Measurements from ENCODE around the gene LRRC4B.

The LRRC4B gene

GRCh38 chr19:50514346-50515167 lies 53.7 kb downstream of the LRRC4B start:
- TF ChIP-seq POLR2A (IDR thresholded peaks at IDR 0.05; ENCODE audit: low read depth, low read length) = no peak
- DNase-seq (ENCODE audit: insufficient read length, low spot score) (no peak), FAIRE-seq (no peak)

GRCh38 chr19:50513746-50514345 lies 54.4 kb downstream of the LRRC4B start, which contains the start of gene ASPDH:
TSS of gene ASPDH (minus strand) at chr19:50513913. CDS start at chr19:50513823, 90 bp downstream.
- FAIRE-seq (no peak), DNase-seq (ENCODE audit: insufficient read length, low spot score) (no peak)

GRCh38 chr19:50512999-50513745 lies 55.1 kb downstream of the LRRC4B start:
- TF ChIP-seq POLR2A (IDR thresholded peaks at IDR 0.05; ENCODE audit: low read depth, low read length) = no peak
- DNase-seq (ENCODE audit: insufficient read length, low spot score) (no peak), FAIRE-seq (no peak)

More at GRCh38 chr19:50513746-50514345, 54.4 kb downstream of the LRRC4B start, which contains the start of gene ASPDH:
- TF ChIP-seq POLR2A (IDR thresholded peaks at IDR 0.05; ENCODE audit: low read depth, low read length) = no peak

DNA sequence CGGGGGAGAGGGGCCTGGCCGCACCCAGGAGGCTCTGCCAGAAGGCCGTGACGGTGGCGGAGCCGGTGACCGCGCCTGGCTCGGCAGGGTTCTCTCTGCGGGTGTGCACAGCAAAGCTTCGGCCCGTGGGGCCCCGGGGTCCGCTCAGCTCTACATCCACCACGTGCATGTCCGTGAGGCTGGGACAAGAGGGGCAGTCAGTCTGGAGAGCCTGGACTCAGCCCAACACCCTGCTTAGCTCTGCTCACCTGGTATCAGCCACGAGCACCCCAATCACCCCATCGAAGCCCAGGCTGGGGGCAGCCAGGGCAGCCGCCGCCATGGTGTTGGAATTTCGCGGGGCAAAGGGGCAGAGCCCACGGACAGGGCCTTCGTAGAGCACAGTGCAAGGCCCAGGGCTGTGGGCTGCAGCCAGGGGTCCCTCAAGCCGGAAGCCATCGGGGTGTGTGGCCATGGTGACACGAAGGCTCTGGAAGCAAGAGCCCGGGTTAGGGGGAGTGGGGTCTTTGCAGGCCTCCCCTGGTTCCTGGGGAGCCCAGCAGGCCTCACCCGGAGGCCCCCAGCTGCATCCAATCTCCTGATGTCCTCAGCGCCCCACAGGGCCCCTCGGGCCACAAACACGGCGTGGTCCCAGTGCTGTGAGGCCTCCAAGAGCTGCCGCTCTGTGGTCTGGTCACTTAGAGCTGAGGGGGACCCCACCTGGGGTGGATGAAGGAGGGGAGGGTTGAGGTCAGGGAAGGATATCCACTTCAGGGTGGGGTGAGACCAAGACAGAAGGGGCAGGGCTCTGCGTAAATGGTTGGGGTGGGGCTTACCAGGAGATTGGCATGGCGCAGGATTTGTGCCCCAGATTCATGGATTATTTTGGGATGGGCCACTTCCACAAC lies 55.9 kb downstream of the LRRC4B start:
- TF ChIP-seq POLR2A (IDR thresholded peaks at IDR 0.05; ENCODE audit: low read depth, low read length) = no peak
- DNase-seq (ENCODE audit: insufficient read length, low spot score) = no peak
- no peak for FAIRE-seq

GRCh38 chr19:50511069-50511822 lies 57.0 kb downstream of the LRRC4B start, which contains the start of gene JOSD2:
TSS of gene JOSD2 (minus strand) at chr19:50511191. CDS start at chr19:50510431, 760 bp downstream.
- FAIRE-seq = peak; percentile 87
- peak; percentile 77 for TF ChIP-seq POLR2A (IDR thresholded peaks at IDR 0.05; ENCODE audit: low read depth, low read length)

GRCh38 chr19:50510700-50511068 lies 57.6 kb downstream of the LRRC4B start:
- TF ChIP-seq POLR2A (IDR thresholded peaks at IDR 0.05; ENCODE audit: low read depth, low read length) = no peak
- DNase-seq (ENCODE audit: insufficient read length, low spot score) = peak; percentile 50
- FAIRE-seq = no peak

More at GRCh38 chr19:50511069-50511822, 57.0 kb downstream of the LRRC4B start, which contains the start of gene JOSD2:
- DNase-seq (ENCODE audit: insufficient read length, low spot score) = peak; percentile 100

DNA sequence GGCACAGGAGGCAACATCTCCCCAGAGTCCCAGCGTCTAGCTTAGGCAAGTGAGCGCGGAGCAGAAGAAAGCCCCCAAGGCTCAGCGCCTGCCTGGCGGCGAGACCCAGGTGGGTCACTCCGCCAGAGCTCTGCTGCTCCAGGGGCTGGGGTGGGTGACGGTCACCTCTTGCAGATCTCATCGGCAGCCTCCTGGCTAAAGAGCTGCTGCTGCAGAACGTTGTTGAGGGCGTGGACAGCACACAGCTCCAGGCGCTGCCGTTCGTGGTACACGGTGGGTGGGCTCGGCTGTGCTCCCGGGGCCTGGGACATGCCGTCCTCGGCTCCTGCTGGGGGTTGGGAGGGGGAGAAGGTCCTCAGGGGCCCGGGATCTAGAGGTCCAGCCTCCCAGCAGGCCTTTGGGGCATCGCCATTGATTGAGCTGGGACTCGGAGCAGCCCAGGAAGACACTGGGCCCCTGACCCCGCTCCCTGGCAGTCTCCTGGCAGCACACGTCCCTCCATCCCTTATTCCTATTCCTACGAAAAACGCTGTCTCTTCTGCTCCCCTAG lies 58.0 kb downstream of the LRRC4B start:
- FAIRE-seq = no peak
- DNase-seq (ENCODE audit: insufficient read length, low spot score) = no peak
- no peak for TF ChIP-seq POLR2A (IDR thresholded peaks at IDR 0.05; ENCODE audit: low read depth, low read length)

- FAIRE-seq (no peak), DNase-seq (ENCODE audit: insufficient read length, low spot score) (no peak)
- TF ChIP-seq POLR2A (IDR thresholded peaks at IDR 0.05; ENCODE audit: low read depth, low read length) = no peak
Measured at GRCh38 chr19:50509366-50509765, 58.9 kb downstream of the LRRC4B start.

- FAIRE-seq (no peak), DNase-seq (ENCODE audit: insufficient read length, low spot score) (no peak)
- no peak for TF ChIP-seq POLR2A (IDR thresholded peaks at IDR 0.05; ENCODE audit: low read depth, low read length)
Measured at GRCh38 chr19:50508843-50509190, 59.4 kb downstream of the LRRC4B start.

- no peak for TF ChIP-seq POLR2A (IDR thresholded peaks at IDR 0.05; ENCODE audit: low read depth, low read length)
- FAIRE-seq (no peak), DNase-seq (ENCODE audit: insufficient read length, low spot score) (no peak)
Measured at GRCh38 chr19:50507376-50507775, 60.9 kb downstream of the LRRC4B start.

GRCh38 chr19:50506700-50507099 lies 61.5 kb downstream of the LRRC4B start:
- DNase-seq (ENCODE audit: insufficient read length, low spot score) (no peak), FAIRE-seq (no peak)
- no peak for TF ChIP-seq POLR2A (IDR thresholded peaks at IDR 0.05; ENCODE audit: low read depth, low read length)

DNA sequence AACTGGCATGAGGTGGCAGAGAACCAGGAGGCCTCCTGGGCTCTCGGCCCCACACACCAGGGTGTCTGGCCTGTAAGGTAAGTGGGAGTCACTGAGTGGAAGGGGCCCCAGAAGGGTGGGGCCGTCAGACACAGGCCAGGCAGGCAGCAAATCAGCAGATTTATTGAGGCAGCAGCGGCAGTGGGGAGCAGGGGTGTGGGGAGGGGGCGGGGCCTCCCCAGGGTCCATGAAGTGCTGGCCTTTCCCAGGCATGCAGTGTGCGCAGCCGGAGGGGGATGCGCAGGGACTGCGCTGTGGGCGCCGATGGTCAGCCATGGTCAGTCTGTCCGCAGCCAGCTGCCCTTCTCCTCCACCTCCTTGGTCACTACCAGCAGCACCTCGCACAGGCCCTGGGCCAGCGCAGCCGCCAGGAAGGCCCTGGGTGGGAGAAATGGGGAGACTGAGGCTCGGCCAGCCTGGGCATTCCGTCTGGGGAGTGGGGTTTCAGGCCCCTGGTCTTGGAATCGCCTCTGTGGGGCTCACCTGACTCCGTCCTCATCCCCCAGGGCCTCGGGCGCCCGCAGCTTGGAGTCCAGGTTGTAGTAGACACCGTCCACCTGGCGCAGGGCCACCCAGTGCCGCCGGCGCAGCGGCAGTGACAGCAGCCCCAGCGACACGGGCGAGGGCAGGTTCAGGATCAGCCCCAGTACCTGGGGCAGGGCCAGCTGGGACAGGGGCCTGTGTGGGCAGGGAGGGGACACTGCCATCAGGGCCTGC lies 62.2 kb downstream of the LRRC4B start:
- no peak for TF ChIP-seq POLR2A (IDR thresholded peaks at IDR 0.05; ENCODE audit: low read depth, low read length)
- DNase-seq (ENCODE audit: insufficient read length, low spot score) (no peak), FAIRE-seq (no peak)
